Karpas-422 (cell line): ENCODE measurements around the gene LRFN5. TPM values are rescaled to one million over a fixed set of nuclear protein-coding genes. Genes with fewer than 3 reads are reported as not detected.

Source experiments
- DNase-seq: peaks from one replicate; pipeline ENCODE4 v3.0.0-alpha.2; 2015
- H2AFZ ChIP-seq: fragments of 200-600 bp; sonication (generic); 2 replicates; pipeline ENCODE4 v1.6.1; 2014; ENCODE audit warnings: antibody characterized with exemption, low read length, mixed read lengths
- H3K27ac ChIP-seq: fragments of 200-600 bp; sonication (generic); 2 replicates; pipeline ENCODE4 v1.5.1; 2014; ENCODE audit warnings: mild to moderate bottlenecking, low read length, moderate library complexity
- H3K27me3 ChIP-seq: fragments of 200-600 bp; sonication (generic); 2 replicates; pipeline ENCODE4 v1.6.1; 2014; ENCODE audit warnings: low read length, mixed read lengths
- H3K36me3 ChIP-seq: fragments of 200-600 bp; sonication (generic); 2 replicates; pipeline ENCODE4 v1.6.1; 2014; ENCODE audit warnings: low read length, mixed read lengths; ENCODE audit not compliant: insufficient read depth
- H3K4me1 ChIP-seq: fragments of 200-600 bp; sonication (generic); 2 replicates; pipeline ENCODE4 v1.6.1; 2014; ENCODE audit warnings: mild to moderate bottlenecking, low read length, mixed read lengths
- H3K4me2 ChIP-seq: fragments of 200-600 bp; sonication (generic); 2 replicates; pipeline ENCODE4 v1.6.1; 2014; ENCODE audit warnings: low read length, low read depth, mild to moderate bottlenecking; ENCODE audit not compliant: poor library complexity, severe bottlenecking
- H3K4me3 ChIP-seq: fragments of 200-600 bp; sonication (generic); 2 replicates; pipeline ENCODE4 v1.5.1; 2014; ENCODE audit warnings: mild to moderate bottlenecking, antibody characterized with exemption, low read length, mixed read lengths
- H3K79me2 ChIP-seq: fragments of 200-600 bp; sonication (generic); 2 replicates; pipeline ENCODE4 v1.6.1; 2014; ENCODE audit warnings: mild to moderate bottlenecking, low read length, mixed read lengths
- H3K9ac ChIP-seq: fragments of 200-600 bp; sonication (generic); 2 replicates; pipeline ENCODE4 v1.6.0; 2014; ENCODE audit warnings: low read length
- H3K9me2 ChIP-seq: fragments of 200-600 bp; sonication (generic), shearing (Covaris generic); replicated peaks from 2 replicates; pipeline ENCODE4 v1.6.0; 2014; ENCODE audit warnings: mild to moderate bottlenecking, low read length, moderate library complexity; ENCODE audit not compliant: insufficient read depth
- H3K9me3 ChIP-seq: fragments of 300-700, 200-600 bp; sonication (generic); 2 replicates; pipeline ENCODE4 v1.6.1; 2014; ENCODE audit warnings: low read length, mixed read lengths
- H4K20me1 ChIP-seq: fragments of 200-600 bp; sonication (generic); 2 replicates; pipeline ENCODE4 v1.6.1; 2014; ENCODE audit warnings: mild to moderate bottlenecking, antibody characterized with exemption, low read length, low read depth; ENCODE audit not compliant: insufficient read depth
- total RNA-seq: library from RNA; depleted of rRNA; stranded (reverse); fragments of >200 nt; shearing (Covaris generic); gene quantifications from 2 replicates; pipeline ENCODE4 v1.2.3, GENCODE V29; 2014; ENCODE audit warnings: low replicate concordance

LRFN5 gene
- total RNA-seq, 1 experiment from 2014 or later = not detected

DNA sequence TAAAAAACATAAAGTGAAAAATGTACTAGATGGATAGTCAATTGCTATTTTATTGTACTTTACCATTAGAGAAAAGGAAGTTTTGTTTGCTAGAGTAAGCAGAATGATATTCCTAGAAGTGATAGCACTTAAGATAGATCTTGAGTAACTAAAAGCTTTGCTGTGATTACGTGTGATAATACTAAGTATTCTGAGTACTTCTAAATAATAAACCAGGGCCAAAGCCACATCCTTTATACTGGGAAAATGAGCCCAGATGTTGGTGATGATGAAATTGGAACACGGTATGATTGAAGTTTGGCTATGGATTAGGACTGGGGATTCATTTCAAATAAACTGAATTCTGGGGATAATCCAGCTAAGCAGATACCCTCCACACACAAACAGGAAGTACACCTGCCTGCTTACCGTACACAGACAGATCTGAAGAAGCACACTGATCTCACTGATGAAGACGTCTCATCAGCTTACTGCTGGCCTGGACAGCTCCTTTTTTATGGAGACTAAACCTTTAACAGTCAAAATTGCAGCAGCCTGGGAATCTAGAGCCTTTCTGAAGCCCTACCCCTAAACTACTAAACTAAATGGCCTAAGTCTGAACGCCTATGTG lies 199.8 kb downstream of the LRFN5 start:
- H3K9me2 ChIP-seq = no peaks in the 10 kb centered on the region
- H3K9ac ChIP-seq = no peak overlapping the region
- H3K4me1 ChIP-seq = no peaks in the 10 kb centered on the region
- no peak overlapping the region for H3K27ac ChIP-seq
- no peak overlapping the region for H3K4me2 ChIP-seq
- H3K79me2 ChIP-seq = no peaks in the 10 kb centered on the region
- peak overlapping the region; percentile 48 for H2AFZ ChIP-seq
- H4K20me1 ChIP-seq = no peaks in the 10 kb centered on the region
- no peak overlapping the region for H3K4me3 ChIP-seq
- no peaks in the 10 kb centered on the region for H3K27me3 ChIP-seq
- DNase-seq = no peak
- peaks cover 4% of the 10 kb centered on the region; the same call in 1 of the 2 replicates for H3K9me3 ChIP-seq
- no peaks in the 10 kb centered on the region for H3K36me3 ChIP-seq

DNA sequence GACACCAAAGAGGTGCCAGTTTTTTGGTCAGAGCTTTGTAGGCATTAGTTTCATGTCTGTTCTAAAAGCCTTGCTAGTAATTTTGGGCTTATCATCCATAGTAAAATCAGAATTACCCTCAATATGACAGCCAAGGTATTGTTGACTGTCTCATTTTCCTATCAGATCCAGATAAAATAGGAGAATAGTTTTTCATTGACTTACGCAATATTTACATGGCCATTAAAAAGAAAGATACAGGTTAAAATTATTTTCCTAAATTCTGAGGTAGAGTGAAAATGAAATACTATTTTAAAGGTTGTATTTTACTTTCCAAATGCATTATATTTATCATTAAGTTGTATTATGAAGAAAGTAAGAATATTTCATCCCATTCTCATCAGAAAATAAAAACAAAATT lies 203.7 kb downstream of the LRFN5 start:
- Histone ChIP-seq H3K9me3 (no peaks in the 10 kb centered on the region), H3K4me3 (no peak overlapping the region), H3K79me2 (no peaks in the 10 kb centered on the region), H3K27ac (no peak overlapping the region), H2AFZ (peak overlapping the region; percentile 85), H3K9me2 (no peaks in the 10 kb centered on the region), H3K36me3 (no peaks in the 10 kb centered on the region), H3K4me2 (no peak overlapping the region), H3K9ac (no peak overlapping the region), H4K20me1 (no peaks in the 10 kb centered on the region), H3K4me1 (no peaks in the 10 kb centered on the region), H3K27me3 (no peaks in the 10 kb centered on the region)
- DNase-seq = no peak

- Histone ChIP-seq H3K27me3 (no peaks in the 10 kb centered on the region), H3K9me2 (no peaks in the 10 kb centered on the region), H3K4me2 (no peak overlapping the region), H3K4me1 (no peaks in the 10 kb centered on the region), H3K36me3 (no peaks in the 10 kb centered on the region), H3K27ac (no peak overlapping the region), H3K9me3 (peaks cover 4% of the 10 kb centered on the region; the same call in 1 of the 2 replicates), H3K79me2 (no peaks in the 10 kb centered on the region), H3K4me3 (no peak overlapping the region), H4K20me1 (no peaks in the 10 kb centered on the region), H2AFZ (peak overlapping the region; percentile 76), H3K9ac (no peak overlapping the region)
- no peak for DNase-seq
Observed at GRCh38 chr14:41817626-41818025, 210.9 kb downstream of the LRFN5 start.

DNA sequence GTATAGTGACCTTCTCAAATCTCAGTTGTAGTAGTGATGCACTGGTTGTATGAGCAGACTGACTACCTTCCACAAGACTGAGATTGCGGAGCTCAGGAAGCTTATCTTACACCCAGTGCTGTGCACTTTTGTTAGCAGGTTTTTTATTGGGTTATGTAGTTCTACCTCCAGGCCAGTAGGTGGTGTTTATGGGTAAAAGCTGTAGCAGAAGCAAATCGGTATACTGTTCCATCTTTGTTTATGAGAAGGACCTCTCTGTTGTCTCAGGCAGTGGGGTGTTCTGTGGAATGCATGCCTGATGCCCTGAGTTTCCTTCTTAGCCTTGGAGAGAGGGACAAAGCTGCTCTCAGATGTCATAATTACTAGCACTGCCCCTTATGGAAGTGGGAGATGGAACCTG lies 217.8 kb downstream of the LRFN5 start:
- Histone ChIP-seq H3K79me2 (no peaks in the 10 kb centered on the region), H3K4me1 (no peaks in the 10 kb centered on the region), H3K9ac (no peak overlapping the region), H3K27ac (no peak overlapping the region), H3K36me3 (no peaks in the 10 kb centered on the region), H2AFZ (no peak overlapping the region), H3K4me2 (no peak overlapping the region), H3K27me3 (no peaks in the 10 kb centered on the region), H3K4me3 (no peak overlapping the region), H4K20me1 (no peaks in the 10 kb centered on the region), H3K9me3 (peaks cover 30% of the 10 kb centered on the region), H3K9me2 (no peaks in the 10 kb centered on the region)
- DNase-seq = no peak

- H3K27ac ChIP-seq = no peak overlapping the region
Observed at GRCh38 chr14:41825622-41826021, 218.9 kb downstream of the LRFN5 start.

GRCh38 chr14:41830714-41831406 lies 224.2 kb downstream of the LRFN5 start:
- Histone ChIP-seq H3K9me3 (no peaks in the 10 kb centered on the region), H3K4me2 (no peak overlapping the region), H3K79me2 (no peaks in the 10 kb centered on the region), H3K9me2 (no peaks in the 10 kb centered on the region), H3K27me3 (no peaks in the 10 kb centered on the region), H2AFZ (peak overlapping the region; percentile 94), H3K36me3 (no peaks in the 10 kb centered on the region), H3K27ac (no peak overlapping the region), H4K20me1 (no peaks in the 10 kb centered on the region), H3K9ac (no peak overlapping the region), H3K4me1 (peaks cover 3% of the 10 kb centered on the region; the same call in 1 of the 2 replicates), H3K4me3 (no peak overlapping the region)
- DNase-seq = peak; percentile 48

More at GRCh38 chr14:41825622-41826021, 218.9 kb downstream of the LRFN5 start:
- Histone ChIP-seq H3K9me3 (peaks cover 30% of the 10 kb centered on the region), H3K4me2 (no peak overlapping the region), H4K20me1 (no peaks in the 10 kb centered on the region), H3K79me2 (no peaks in the 10 kb centered on the region), H3K4me1 (peaks cover under 1% of the 10 kb centered on the region; the same call in 1 of the 2 replicates), H2AFZ (peak overlapping the region; percentile 69), H3K9ac (no peak overlapping the region), H3K9me2 (no peaks in the 10 kb centered on the region), H3K36me3 (no peaks in the 10 kb centered on the region), H3K4me3 (no peak overlapping the region), H3K27me3 (no peaks in the 10 kb centered on the region)
- DNase-seq = no peak

DNA sequence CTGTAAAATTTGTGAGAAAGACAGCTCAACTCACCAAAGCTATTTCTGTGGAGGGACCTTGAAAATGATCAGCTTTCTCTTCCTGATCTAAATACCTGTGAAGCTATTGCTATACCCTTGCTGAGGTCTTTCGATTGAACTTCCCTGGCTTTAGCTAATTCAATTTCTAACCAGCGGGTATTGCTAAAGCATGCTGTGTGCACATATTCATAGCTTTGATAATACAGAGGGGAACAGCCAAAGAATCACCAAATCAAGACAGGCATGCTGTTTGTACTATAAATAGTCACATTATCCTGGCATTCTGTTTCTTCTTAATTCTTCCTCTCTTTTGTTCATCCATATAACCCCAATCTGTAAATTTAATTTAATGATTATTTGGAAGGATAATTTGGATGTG lies 233.0 kb downstream of the LRFN5 start:
- no peak for DNase-seq
- Histone ChIP-seq H3K9ac (no peak overlapping the region), H3K4me1 (no peaks in the 10 kb centered on the region), H3K9me3 (no peaks in the 10 kb centered on the region), H3K9me2 (no peaks in the 10 kb centered on the region), H2AFZ (peak overlapping the region; percentile 68), H3K79me2 (no peaks in the 10 kb centered on the region), H3K4me3 (no peak overlapping the region), H3K27me3 (no peaks in the 10 kb centered on the region), H4K20me1 (no peaks in the 10 kb centered on the region), H3K27ac (no peak overlapping the region), H3K36me3 (no peaks in the 10 kb centered on the region), H3K4me2 (no peak overlapping the region)

DNA sequence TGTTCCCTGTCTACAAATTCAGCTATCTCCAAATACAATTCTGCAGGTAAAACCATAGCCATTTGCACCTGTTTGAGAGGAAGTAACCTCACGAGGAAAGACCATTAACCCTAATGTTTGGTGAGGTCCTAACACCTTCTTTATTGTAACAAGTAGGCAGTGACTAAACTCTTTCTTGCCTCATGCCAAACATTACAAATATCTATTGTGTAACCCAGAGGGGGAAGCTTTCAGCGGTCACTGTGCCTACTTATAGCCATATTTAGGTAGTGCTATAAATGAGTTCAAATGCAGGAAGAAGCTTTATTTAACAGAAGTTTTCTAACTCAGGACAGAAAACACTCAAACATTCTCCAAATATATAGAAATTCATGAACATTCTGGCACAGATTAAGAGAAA lies 252.7 kb downstream of the LRFN5 start:
- Histone ChIP-seq H3K9me3 (no peaks in the 10 kb centered on the region), H3K4me3 (no peak overlapping the region), H3K27me3 (no peaks in the 10 kb centered on the region), H3K9ac (no peak overlapping the region), H3K27ac (no peak overlapping the region), H3K4me1 (no peaks in the 10 kb centered on the region; the same call in 1 of the 2 replicates), H3K36me3 (no peaks in the 10 kb centered on the region), H2AFZ (peak overlapping the region; percentile 44), H4K20me1 (no peaks in the 10 kb centered on the region), H3K9me2 (no peaks in the 10 kb centered on the region), H3K4me2 (no peak overlapping the region), H3K79me2 (no peaks in the 10 kb centered on the region)
- DNase-seq = no peak
